WTC11 (cell line): ENCODE data around the gene GAPDHS. TPM values are rescaled to one million over a fixed set of nuclear protein-coding genes. Genes with fewer than 3 reads are reported as not detected.
A peak's percentile ranks its signal among the peaks of the same experiment; 100 is the strongest.

ENCODE experiments used
- ATAC-seq: fragments of 200-7000 bp; cut with Tn5 transposase; 2 replicates; pipeline ENCODE4 v1.10.0; 2021; ENCODE audit warnings: mild to moderate bottlenecking, moderate library complexity
- CTCF ChIA-PET: fragments of 300-600 bp; sonication (Branson Sonifier 250); formaldehyde crosslinking; loops from one replicate; lab custom pipeline; 2021; ENCODE audit warnings: antibody characterized with exemption; lab: Charles Lee
- POLR2A ChIA-PET: fragments of 350-600 bp; sonication (Branson Sonifier 250); formaldehyde crosslinking; loops from one replicate; lab custom pipeline; 2021; ENCODE audit warnings: antibody characterized with exemption; lab: Charles Lee
- DNase-seq: peaks from one replicate; pipeline ENCODE4 v3.0.0; 2021; ENCODE audit warnings: low spot score
- H3K27ac Mint-ChIP-seq: 2 replicates; pipeline ENCODE4 v1.8.0; 2021; ENCODE audit warnings: mixed read lengths
- H3K27me3 Mint-ChIP-seq: 2 replicates; pipeline ENCODE4 v1.8.0; 2021; ENCODE audit warnings: low read depth, mild to moderate bottlenecking, moderate library complexity, mixed read lengths
- H3K36me3 Mint-ChIP-seq: 2 replicates; pipeline ENCODE4 v1.8.0; 2021; ENCODE audit warnings: mixed read lengths
- H3K4me1 Mint-ChIP-seq: 2 replicates; pipeline ENCODE4 v1.8.0; 2022; ENCODE audit warnings: mixed read lengths
- H3K4me3 Mint-ChIP-seq: 2 replicates; pipeline ENCODE4 v1.8.0; 2021; ENCODE audit warnings: mild to moderate bottlenecking, moderate library complexity, mixed read lengths
- H3K9me3 Mint-ChIP-seq: 2 replicates; pipeline ENCODE4 v1.8.0; 2021; ENCODE audit warnings: mixed read lengths
- AR ChIP-seq: fragments of 250-450 bp; sonication (Bioruptor Pico); IDR thresholded peaks from 2 replicates; pipeline ENCODE4 v1.9.0; 2021; ENCODE audit warnings: mild to moderate bottlenecking
- ATF2 ChIP-seq: sonication (generic); formaldehyde crosslinking; IDR thresholded peaks from 2 replicates; pipeline ENCODE4 v1.8.1; 2022; ENCODE audit warnings: low read depth, missing genetic modification reagents, borderline replicate concordance
- ATF6 ChIP-seq: sonication (generic); formaldehyde crosslinking; IDR thresholded peaks from 2 replicates; pipeline ENCODE4 v1.8.1; 2023; ENCODE audit warnings: mild to moderate bottlenecking, missing genetic modification reagents
- EMX1 ChIP-seq: fragments of 250-450 bp; sonication (Bioruptor Pico); IDR thresholded peaks from 2 replicates; pipeline ENCODE4 v1.8.0; 2021; ENCODE audit warnings: mild to moderate bottlenecking
- FOXK1 ChIP-seq: sonication (generic); formaldehyde crosslinking; IDR thresholded peaks from 2 replicates; pipeline ENCODE4 v1.8.0; 2022; ENCODE audit warnings: mild to moderate bottlenecking, moderate library complexity, missing genetic modification reagents
- GABPB1 ChIP-seq: sonication (generic); formaldehyde crosslinking; IDR thresholded peaks from 2 replicates; pipeline ENCODE4 v1.8.1; 2023; ENCODE audit warnings: mild to moderate bottlenecking, missing genetic modification reagents
- GTF2I ChIP-seq: fragments of 250-450 bp; sonication (Bioruptor Pico); conservative IDR thresholded peaks from 2 replicates; pipeline ENCODE4 v1.4.0; 2021; ENCODE audit warnings: mild to moderate bottlenecking
- JUN ChIP-seq: sonication (generic); formaldehyde crosslinking; IDR thresholded peaks from 2 replicates; pipeline ENCODE4 v1.8.0; 2023; ENCODE audit warnings: mild to moderate bottlenecking, missing genetic modification reagents
- MXD4 ChIP-seq: fragments of 250-450 bp; sonication (Bioruptor Pico); IDR thresholded peaks from 2 replicates; pipeline ENCODE4 v1.8.0; 2021; ENCODE audit warnings: mild to moderate bottlenecking, moderate library complexity, borderline replicate concordance
- RELA ChIP-seq: sonication (generic); formaldehyde crosslinking; IDR thresholded peaks from 2 replicates; pipeline ENCODE4 v1.8.1; 2022; ENCODE audit warnings: missing genetic modification reagents, mild to moderate bottlenecking, borderline replicate concordance
- RORB ChIP-seq: fragments of 250-450 bp; sonication (Bioruptor Pico); IDR thresholded peaks from 2 replicates; pipeline ENCODE4 v1.9.0; 2021; ENCODE audit warnings: mild to moderate bottlenecking
- TCF7 ChIP-seq: sonication (generic); formaldehyde crosslinking; IDR thresholded peaks from 2 replicates; pipeline ENCODE4 v1.8.0; 2022; ENCODE audit warnings: mild to moderate bottlenecking, low read depth, missing genetic modification reagents, moderate library complexity
- TEAD4 ChIP-seq: sonication (generic); formaldehyde crosslinking; IDR thresholded peaks from 2 replicates; pipeline ENCODE4 v1.8.0; 2022; ENCODE audit warnings: mild to moderate bottlenecking, missing genetic modification reagents
- ZBTB21 ChIP-seq: sonication (generic); formaldehyde crosslinking; IDR thresholded peaks from 2 replicates; pipeline ENCODE4 v1.8.1; 2023; ENCODE audit warnings: mild to moderate bottlenecking, missing genetic modification reagents, borderline replicate concordance
- ZNF219 ChIP-seq: sonication (generic); formaldehyde crosslinking; IDR thresholded peaks from 2 replicates; pipeline ENCODE4 v1.8.0; 2023; ENCODE audit warnings: missing genetic modification reagents, mild to moderate bottlenecking, borderline replicate concordance
- ZNF263 ChIP-seq: sonication (generic); formaldehyde crosslinking; IDR thresholded peaks from 2 replicates; pipeline ENCODE4 v1.8.1; 2022; ENCODE audit warnings: low read depth, mild to moderate bottlenecking, moderate library complexity, missing genetic modification reagents
- ZNF281 ChIP-seq: sonication (generic); formaldehyde crosslinking; IDR thresholded peaks from 2 replicates; pipeline ENCODE4 v1.8.0; 2023; ENCODE audit warnings: mild to moderate bottlenecking, missing genetic modification reagents
- ZNF317 ChIP-seq: sonication (generic); formaldehyde crosslinking; IDR thresholded peaks from 2 replicates; pipeline ENCODE4 v1.8.1; 2023; ENCODE audit warnings: low read depth, mild to moderate bottlenecking, moderate library complexity, missing genetic modification reagents, borderline replicate concordance
- ZNF416 ChIP-seq: fragments of 250-450 bp; sonication (Bioruptor Pico); IDR thresholded peaks from 2 replicates; pipeline ENCODE4 v1.9.0; 2021; ENCODE audit warnings: mild to moderate bottlenecking, inconsistent platforms
- ZNF512 ChIP-seq: sonication (generic); formaldehyde crosslinking; IDR thresholded peaks from 2 replicates; pipeline ENCODE4 v1.8.1; 2022; ENCODE audit warnings: missing genetic modification reagents, borderline replicate concordance
- total RNA-seq: library from RNA; stranded (reverse); gene quantifications from 3 replicates; pipeline ENCODE4 v1.2.3, GENCODE V29; 2021

GAPDHS gene
- total RNA-seq, 1 experiment from 2014 or later, result 0.20 TPM

GRCh38 chr19:35559281-35559659, 26.0 kb downstream of the GAPDHS start:
- POLR2A ChIA-PET, result interaction anchor here (1.7 kb wide), 1 partner anchor 11 kb away, joined by 3 read pairs; no protein-coding TSS in a partner anchor
- no peak for ATAC-seq
- DNase-seq, result no peak
- H3K27me3 Mint-ChIP-seq, result peaks cover 56% of the 10 kb centered on the region
- H3K4me3 Mint-ChIP-seq, result peak overlapping the region; percentile 51
- CTCF ChIA-PET, result interaction anchor here (0.5 kb wide), 1 partner anchor 42 kb away, joined by 3 read pairs; no protein-coding TSS in a partner anchor
- H3K4me1 Mint-ChIP-seq, result peaks cover 12% of the 10 kb centered on the region
- H3K9me3 Mint-ChIP-seq, result no peaks in the 10 kb centered on the region
- no peaks in the 10 kb centered on the region for H3K36me3 Mint-ChIP-seq
- TF ChIP-seq ATF6 (CRISPR knock-in tag) (no peak), GTF2I (CRISPR knock-in tag) (no peak), RELA (no peak), MXD4 (CRISPR knock-in tag) (no peak), RORB (CRISPR knock-in tag) (no peak), JUN (no peak)
- no peak overlapping the region for H3K27ac Mint-ChIP-seq

GRCh38 chr19:35559781-35560180, 26.5 kb downstream of the GAPDHS start:
- no peak for DNase-seq
- Mint-ChIP-seq H3K4me1 (peaks cover 12% of the 10 kb centered on the region), H3K36me3 (no peaks in the 10 kb centered on the region)
- CTCF ChIA-PET, result interaction anchor here (0.5 kb wide), 1 partner anchor 41 kb away, joined by 3 read pairs; no protein-coding TSS in a partner anchor
- no peak for TF ChIP-seq GTF2I (CRISPR knock-in tag)
- no peak for TF ChIP-seq TEAD4 (CRISPR knock-in tag)
- TF ChIP-seq AR (CRISPR knock-in tag), result no peak
- TF ChIP-seq FOXK1 (CRISPR knock-in tag), result no peak
- no peak for TF ChIP-seq ZNF317 (CRISPR knock-in tag)
- no peak for TF ChIP-seq ZBTB21
- TF ChIP-seq ZNF219, result no peak
- no peak for TF ChIP-seq ATF2 (CRISPR knock-in tag)
- no peak for TF ChIP-seq TCF7
- no peak for TF ChIP-seq GABPB1 (CRISPR knock-in tag)
- TF ChIP-seq ZNF512 (CRISPR knock-in tag), result no peak
- TF ChIP-seq, all 79 proteins: peak for 0
- POLR2A ChIA-PET, result no interaction called here
- no peak for ATAC-seq
- Mint-ChIP-seq H3K27ac (no peak overlapping the region), H3K27me3 (peaks cover 56% of the 10 kb centered on the region), H3K4me3 (no peak overlapping the region), H3K9me3 (no peaks in the 10 kb centered on the region)

- peaks cover 12% of the 10 kb centered on the region for H3K4me1 Mint-ChIP-seq
- H3K27ac Mint-ChIP-seq, result no peak overlapping the region
- DNase-seq (no peak), ATAC-seq (no peak)
- H3K9me3 Mint-ChIP-seq, result no peaks in the 10 kb centered on the region
- peaks cover 56% of the 10 kb centered on the region for H3K27me3 Mint-ChIP-seq
- CTCF ChIA-PET, result no interaction called here
- POLR2A ChIA-PET, result no interaction called here
- no peak overlapping the region for H3K4me3 Mint-ChIP-seq
- no peaks in the 10 kb centered on the region for H3K36me3 Mint-ChIP-seq
- TF ChIP-seq ZNF263 (CRISPR knock-in tag), result no peak
- TF ChIP-seq ZNF281 (CRISPR knock-in tag), result no peak
- TF ChIP-seq EMX1 (CRISPR knock-in tag), result no peak
- no peak for TF ChIP-seq ZNF416
These were observed 27.0 kb downstream of the GAPDHS start for GRCh38 chr19:35560271-35560670.
